Smooth muscle cell (in vitro differentiated cells): ENCODE measurements around the gene CCRL2. TPM values are rescaled to one million over a fixed set of nuclear protein-coding genes. Genes with fewer than 3 reads are reported as not detected.

Experiments
- DNase-seq: peaks from one replicate; lab custom pipeline; 2025; ENCODE audit not compliant: unreplicated experiment; lab: John Stamatoyannopoulos, UW
- H2AFZ ChIP-seq: fragments of 200-600 bp; sonication (generic); 2 replicates; pipeline ENCODE4 v1.6.0; 2016; ENCODE audit warnings: antibody characterized with exemption, low read depth, mild to moderate bottlenecking
- H3F3A ChIP-seq: fragments of 200-600 bp; sonication (generic); 2 replicates; pipeline ENCODE4 v1.6.0; 2017; ENCODE audit warnings: antibody characterized with exemption, low read depth
- H3K27ac ChIP-seq: fragments of 200-600 bp; sonication (generic); 2 replicates; pipeline ENCODE4 v1.5.1; 2016; ENCODE audit warnings: low read depth, mild to moderate bottlenecking
- H3K27me3 ChIP-seq: fragments of 200-600 bp; sonication (generic); 2 replicates; pipeline ENCODE4 v1.6.1; 2016; ENCODE audit warnings: low read depth, mild to moderate bottlenecking
- H3K36me3 ChIP-seq: fragments of 200-600 bp; sonication (generic); 2 replicates; pipeline ENCODE4 v1.5.1; 2016; ENCODE audit warnings: low read depth
- H3K4me1 ChIP-seq: fragments of 200-600 bp; sonication (generic); 2 replicates; pipeline ENCODE4 v1.5.1; 2016; ENCODE audit warnings: low read depth
- H3K4me2 ChIP-seq: fragments of 200-600 bp; sonication (generic); 2 replicates; pipeline ENCODE4 v1.6.0; 2016; ENCODE audit warnings: mild to moderate bottlenecking
- H3K4me3 ChIP-seq: fragments of 200-600 bp; sonication (generic); 2 replicates; pipeline ENCODE4 v1.5.1; 2016; ENCODE audit warnings: mild to moderate bottlenecking
- H3K79me2 ChIP-seq: fragments of 200-600 bp; sonication (generic); 2 replicates; pipeline ENCODE4 v1.6.0; 2016; ENCODE audit warnings: low read depth, mild to moderate bottlenecking
- H3K9ac ChIP-seq: fragments of 200-600 bp; sonication (generic); 2 replicates; pipeline ENCODE4 v1.6.0; 2016; ENCODE audit warnings: low read depth
- H3K9me3 ChIP-seq: fragments of 200-600 bp; sonication (generic); replicated peaks from 2 replicates; pipeline ENCODE4 v1.5.1; 2016; ENCODE audit warnings: low read depth
- H4K20me1 ChIP-seq: fragments of 200-600 bp; sonication (generic); 2 replicates; pipeline ENCODE4 v1.6.0; 2016; ENCODE audit warnings: low read depth
- WGBS: methylation state at CpG from one replicate; pipeline ENCODE4 v1.1.7; 2016; ENCODE audit warnings: low lambda C conversion rate; 5-methylcytosine and 5-hydroxymethylcytosine counted together
- polyA plus RNA-seq: library from polyadenylated mRNA; unstranded; fragments of >200 nt; fragmentation: Nextera tagmentation; extraction: Ambion mirVana; gene quantifications from 2 replicates; pipeline ENCODE4 v1.2.1, GENCODE V29; 2016
- total RNA-seq: library from RNA; depleted of rRNA; stranded (reverse); fragments of >200 nt; gene quantifications from 2 replicates; pipeline ENCODE4 v1.2.3, GENCODE V29; 2014
- TF ChIP-seq, protein P1 (sequence below): fragments of 200-600 bp; sonication (generic); IDR thresholded peaks from 2 replicates; pipeline ENCODE4 v1.5.1; 2017; ENCODE audit warnings: borderline replicate concordance, mild to moderate bottlenecking, antibody characterized with exemption; ENCODE audit not compliant: insufficient read depth, poor library complexity, severe bottlenecking

Gene CCRL2
- total and polyA plus RNA-seq, 2 experiments from 2014 or later, result not detected

DNA sequence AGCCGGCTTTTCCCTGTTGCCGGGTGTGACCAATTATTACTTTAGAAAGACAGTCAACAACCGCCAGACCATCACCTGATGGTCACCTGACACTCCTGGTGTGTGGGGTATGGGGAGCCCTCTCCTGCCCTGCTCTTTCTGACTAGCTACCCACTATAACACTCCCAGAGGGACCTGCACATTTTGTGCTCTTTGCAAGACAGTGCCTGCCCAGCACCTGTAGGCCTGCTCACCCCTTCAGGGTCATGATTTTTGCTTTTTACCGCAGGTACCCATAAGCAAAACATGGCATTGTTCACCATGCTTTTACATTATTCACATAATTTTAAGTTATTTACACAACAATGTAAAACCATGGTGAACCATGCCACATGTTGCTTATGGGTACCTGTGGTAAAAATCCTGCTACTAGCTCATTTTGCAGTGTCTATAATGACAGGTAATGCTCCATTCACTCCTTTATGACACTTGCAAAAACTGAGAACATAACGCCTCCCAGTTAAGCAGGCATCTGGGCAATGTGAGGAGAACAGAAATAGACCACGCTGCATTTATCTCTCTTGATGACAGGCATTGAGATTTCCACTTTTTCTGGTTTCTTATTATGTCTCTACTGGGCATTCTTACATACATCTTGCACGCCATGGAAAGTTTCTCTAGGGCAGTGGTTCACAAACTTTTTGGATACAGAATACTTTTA is 9.9 kb downstream of the CCRL2 start:
- H3K36me3 ChIP-seq, result no peaks in the 10 kb centered on the region
- no peaks in the 10 kb centered on the region for H3K4me1 ChIP-seq
- H3K79me2 ChIP-seq, result no peaks in the 10 kb centered on the region
- DNase-seq, result no peak
- TF ChIP-seq, protein P1, sequence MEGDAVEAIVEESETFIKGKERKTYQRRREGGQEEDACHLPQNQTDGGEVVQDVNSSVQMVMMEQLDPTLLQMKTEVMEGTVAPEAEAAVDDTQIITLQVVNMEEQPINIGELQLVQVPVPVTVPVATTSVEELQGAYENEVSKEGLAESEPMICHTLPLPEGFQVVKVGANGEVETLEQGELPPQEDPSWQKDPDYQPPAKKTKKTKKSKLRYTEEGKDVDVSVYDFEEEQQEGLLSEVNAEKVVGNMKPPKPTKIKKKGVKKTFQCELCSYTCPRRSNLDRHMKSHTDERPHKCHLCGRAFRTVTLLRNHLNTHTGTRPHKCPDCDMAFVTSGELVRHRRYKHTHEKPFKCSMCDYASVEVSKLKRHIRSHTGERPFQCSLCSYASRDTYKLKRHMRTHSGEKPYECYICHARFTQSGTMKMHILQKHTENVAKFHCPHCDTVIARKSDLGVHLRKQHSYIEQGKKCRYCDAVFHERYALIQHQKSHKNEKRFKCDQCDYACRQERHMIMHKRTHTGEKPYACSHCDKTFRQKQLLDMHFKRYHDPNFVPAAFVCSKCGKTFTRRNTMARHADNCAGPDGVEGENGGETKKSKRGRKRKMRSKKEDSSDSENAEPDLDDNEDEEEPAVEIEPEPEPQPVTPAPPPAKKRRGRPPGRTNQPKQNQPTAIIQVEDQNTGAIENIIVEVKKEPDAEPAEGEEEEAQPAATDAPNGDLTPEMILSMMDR, result no peak
- no peaks in the 10 kb centered on the region for H3K9me3 ChIP-seq
- WGBS, result 65% methylated on average over 7 of the region's 7 CpGs
- H3K27me3 ChIP-seq, result peaks cover 19% of the 10 kb centered on the region
- no peak overlapping the region for H3K4me2 ChIP-seq
- H3K9ac ChIP-seq, result no peak overlapping the region
- no peaks in the 10 kb centered on the region for H4K20me1 ChIP-seq
- no peaks in the 10 kb centered on the region for H3F3A ChIP-seq
- no peak overlapping the region for H3K4me3 ChIP-seq
- H3K27ac ChIP-seq, result no peak overlapping the region
- H2AFZ ChIP-seq, result no peak overlapping the region

DNA sequence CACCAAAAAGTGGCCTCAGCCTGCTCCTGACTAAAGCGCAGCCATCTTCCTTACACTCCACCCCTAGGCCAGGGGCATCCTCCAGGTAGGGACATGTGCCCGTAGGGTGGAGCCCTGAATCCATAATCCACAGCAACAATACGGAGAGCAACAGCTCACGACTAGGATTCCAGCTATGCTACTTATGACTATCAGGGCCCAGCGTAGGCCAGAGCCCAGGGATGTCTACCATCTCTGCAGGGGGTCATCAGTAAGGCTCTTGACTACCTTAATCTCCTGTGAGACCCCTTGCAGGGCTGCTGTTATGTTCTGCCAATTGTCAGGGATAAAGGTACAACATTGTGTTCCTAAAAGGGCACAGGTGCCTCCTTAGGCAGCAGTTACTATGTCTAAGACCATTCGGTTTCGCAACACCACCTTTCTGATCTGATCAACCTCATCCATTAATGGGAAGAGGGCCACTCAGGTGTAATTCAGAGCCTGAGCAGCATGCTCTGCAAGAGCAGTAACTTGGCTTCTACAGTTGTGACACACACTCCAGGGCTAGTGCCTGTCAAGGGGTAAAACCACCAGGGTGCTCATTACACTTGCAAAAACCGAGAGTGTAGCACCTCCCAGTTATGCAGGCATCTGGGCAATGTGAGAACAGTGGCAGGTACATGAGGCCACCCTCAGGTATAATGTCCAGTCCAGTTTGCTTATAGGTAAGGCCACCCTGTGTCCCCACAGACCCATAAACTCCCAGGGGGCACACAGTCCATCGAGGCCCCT is 11.0 kb downstream of the CCRL2 start:
- no peak overlapping the region for H3K4me2 ChIP-seq
- no peak for DNase-seq
- no peaks in the 10 kb centered on the region for H3F3A ChIP-seq
- H3K4me1 ChIP-seq, result no peaks in the 10 kb centered on the region
- H4K20me1 ChIP-seq, result no peaks in the 10 kb centered on the region
- H3K9ac ChIP-seq, result no peak overlapping the region
- H2AFZ ChIP-seq, result no peak overlapping the region
- H3K27ac ChIP-seq, result no peak overlapping the region
- no peaks in the 10 kb centered on the region for H3K36me3 ChIP-seq
- H3K9me3 ChIP-seq, result no peaks in the 10 kb centered on the region
- H3K79me2 ChIP-seq, result no peaks in the 10 kb centered on the region
- TF ChIP-seq, protein P1, result no peak
- no peak overlapping the region for H3K4me3 ChIP-seq
- 78% methylated on average over 9 of the region's 9 CpGs for WGBS
- peaks cover 9% of the 10 kb centered on the region for H3K27me3 ChIP-seq

DNA sequence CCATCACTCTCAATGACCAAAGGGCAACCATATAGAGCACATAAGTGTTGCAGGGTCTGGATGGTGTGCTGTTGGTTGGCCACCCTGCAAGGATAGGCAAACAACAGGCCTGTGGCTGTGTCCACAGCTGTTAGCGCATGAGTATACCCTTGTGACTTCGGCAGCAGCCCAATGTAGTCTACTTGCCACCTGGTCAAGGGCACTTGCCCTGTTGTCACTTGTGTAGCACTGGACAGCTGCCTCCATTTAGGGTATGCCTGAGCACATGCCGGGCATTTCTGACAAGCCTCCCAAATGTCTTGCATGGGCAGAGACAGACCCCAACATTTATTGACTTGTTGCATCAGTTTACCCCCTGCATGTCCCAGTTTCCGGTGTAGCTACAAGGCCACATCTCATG is 12.8 kb downstream of the CCRL2 start:
- Histone ChIP-seq H3K36me3 (no peaks in the 10 kb centered on the region), H4K20me1 (no peaks in the 10 kb centered on the region), H3K27me3 (peaks cover 6% of the 10 kb centered on the region), H3K4me3 (no peak overlapping the region), H3K9me3 (no peaks in the 10 kb centered on the region), H3K9ac (no peak overlapping the region), H2AFZ (no peak overlapping the region), H3K79me2 (no peaks in the 10 kb centered on the region), H3K27ac (no peak overlapping the region), H3K4me1 (no peaks in the 10 kb centered on the region), H3K4me2 (no peak overlapping the region), H3F3A (no peaks in the 10 kb centered on the region)
- 93% methylated on average over 4 of the region's 4 CpGs for WGBS
- TF ChIP-seq, protein P1, result no peak
- DNase-seq, result no peak
